ENCODE measurements around the gene RDH13.
A peak's percentile ranks its signal among the peaks of the same experiment; 100 is the strongest.

- TF ChIP-seq CTCF (IDR thresholded peaks at IDR 0.05) = no peak
- no peak for TF ChIP-seq EP300 (IDR thresholded peaks at IDR 0.05)
- TF ChIP-seq POLR2AphosphoS5 (IDR thresholded peaks at IDR 0.05) = peak; percentile 21 to 67 (median 32)
These were observed 24.0 kb upstream of the RDH13 start for GRCh38 chr19:55086730-55087541.
